Measurements from ENCODE around the gene PCSK6.

Gene PCSK6

DNA sequence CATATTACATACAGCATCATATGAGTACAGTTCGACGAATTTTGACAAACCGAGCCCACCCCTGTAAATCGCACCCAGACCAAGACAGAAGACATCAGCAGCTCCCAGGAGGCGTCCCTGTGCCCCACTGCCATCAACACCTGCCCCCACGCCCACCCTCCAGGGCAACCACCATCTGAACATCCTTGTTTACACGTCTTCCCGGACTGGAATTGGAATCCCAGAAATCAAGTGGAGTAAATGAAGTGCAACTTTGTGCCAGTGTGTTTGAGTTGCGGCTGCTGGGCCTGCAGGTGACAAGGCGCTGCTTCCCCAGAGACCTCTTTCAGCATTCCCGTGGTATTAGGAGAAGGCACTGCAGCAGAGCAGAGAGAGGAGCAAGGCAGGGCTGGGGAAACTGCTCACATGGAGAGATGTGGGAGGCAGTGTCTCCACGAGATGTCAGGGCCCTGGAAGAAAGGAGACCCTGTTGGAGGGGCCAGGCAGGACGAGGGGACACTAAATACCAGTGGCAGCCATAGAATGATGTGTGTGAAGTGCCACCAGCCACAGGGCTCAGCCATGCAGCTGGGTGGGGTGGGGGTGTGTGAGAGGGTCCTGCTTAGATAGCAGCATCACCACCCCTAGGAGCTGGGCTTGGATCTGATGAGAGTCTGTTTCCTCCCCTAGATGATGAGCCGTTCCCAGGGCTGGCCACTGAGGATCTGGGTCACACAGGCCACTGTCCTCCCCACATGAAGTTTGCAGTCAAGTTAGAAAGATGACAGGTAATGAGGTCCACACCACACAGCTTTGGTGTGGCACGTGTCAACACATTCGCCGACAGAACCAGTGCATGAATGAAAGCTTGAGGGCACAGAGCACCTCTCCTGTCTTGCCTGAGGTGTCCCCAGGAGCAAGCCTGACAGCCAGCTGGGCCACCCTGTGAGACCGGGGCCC lies 33.4 kb upstream of the PCSK6 start:
- no peak for DNase-seq

DNA sequence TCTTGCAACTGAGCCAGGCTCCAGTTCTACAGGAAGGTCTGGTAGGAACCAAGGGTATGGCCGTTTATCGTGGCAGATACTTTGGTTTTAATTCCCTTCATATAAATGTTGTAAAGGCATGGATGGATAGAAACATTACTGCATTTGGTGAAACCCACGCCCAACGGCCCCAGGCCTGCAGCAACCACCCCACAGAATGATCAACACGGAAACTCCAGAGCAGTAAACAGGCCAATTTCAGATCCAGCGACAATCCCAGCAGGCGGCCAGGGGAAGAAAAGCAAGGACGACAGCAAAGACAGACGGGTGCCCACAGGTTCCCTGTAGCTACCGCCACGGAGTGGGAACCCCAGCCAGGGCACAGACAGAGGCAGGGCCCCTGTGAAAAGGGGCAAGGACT lies 32.6 kb upstream of the PCSK6 start:
- DNase-seq = no peak

- DNase-seq = no peak
These were observed 32.1 kb upstream of the PCSK6 start for GRCh38 chr15:101521591-101521990.

GRCh38 chr15:101521069-101521468 lies 31.6 kb upstream of the PCSK6 start:
- no peak for DNase-seq

DNA sequence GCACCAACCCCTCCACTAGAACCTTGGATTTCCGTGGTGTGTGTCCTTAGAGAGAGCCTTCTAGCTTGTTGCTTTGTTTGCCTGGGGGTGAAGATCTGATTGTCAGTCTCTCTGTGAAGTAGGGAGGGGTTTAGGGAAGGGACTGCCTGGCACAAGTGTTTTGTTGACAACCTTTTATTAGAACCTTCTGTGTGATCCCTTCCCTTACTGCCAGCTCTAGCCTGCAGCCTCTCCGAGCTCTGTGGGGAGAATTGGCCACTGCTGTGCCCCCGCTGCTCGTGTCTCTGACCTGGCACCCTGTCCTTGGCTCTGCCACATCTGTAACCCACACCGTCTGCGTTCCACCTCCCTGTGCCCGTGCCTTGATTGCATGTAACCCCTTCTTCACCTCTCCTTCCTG lies 30.9 kb upstream of the PCSK6 start:
- DNase-seq = no peak

DNA sequence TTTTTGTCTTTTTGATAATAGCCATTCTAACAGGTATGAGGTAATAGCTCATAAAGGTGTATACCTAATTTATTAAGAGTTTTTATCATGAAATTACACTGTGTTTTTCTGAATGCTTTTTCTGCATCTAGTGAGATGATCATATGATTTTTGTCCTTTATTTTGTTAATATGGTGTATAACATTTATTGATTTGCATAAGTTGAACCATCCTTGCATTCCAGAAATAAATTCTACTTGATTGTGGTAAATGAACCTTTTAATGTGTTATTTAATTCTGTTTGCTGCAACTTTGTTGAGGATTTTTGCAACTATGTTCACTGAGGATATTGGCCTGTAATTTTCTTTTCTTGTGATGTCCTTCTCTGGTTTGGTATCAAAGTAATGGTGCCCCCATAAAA lies 28.0 kb upstream of the PCSK6 start:
- DNase-seq = no peak

GRCh38 chr15:101514318-101514717 lies 24.8 kb upstream of the PCSK6 start:
- DNase-seq = no peak

- no peak for DNase-seq
These were observed 22.2 kb upstream of the PCSK6 start for GRCh38 chr15:101511717-101512116.

DNA sequence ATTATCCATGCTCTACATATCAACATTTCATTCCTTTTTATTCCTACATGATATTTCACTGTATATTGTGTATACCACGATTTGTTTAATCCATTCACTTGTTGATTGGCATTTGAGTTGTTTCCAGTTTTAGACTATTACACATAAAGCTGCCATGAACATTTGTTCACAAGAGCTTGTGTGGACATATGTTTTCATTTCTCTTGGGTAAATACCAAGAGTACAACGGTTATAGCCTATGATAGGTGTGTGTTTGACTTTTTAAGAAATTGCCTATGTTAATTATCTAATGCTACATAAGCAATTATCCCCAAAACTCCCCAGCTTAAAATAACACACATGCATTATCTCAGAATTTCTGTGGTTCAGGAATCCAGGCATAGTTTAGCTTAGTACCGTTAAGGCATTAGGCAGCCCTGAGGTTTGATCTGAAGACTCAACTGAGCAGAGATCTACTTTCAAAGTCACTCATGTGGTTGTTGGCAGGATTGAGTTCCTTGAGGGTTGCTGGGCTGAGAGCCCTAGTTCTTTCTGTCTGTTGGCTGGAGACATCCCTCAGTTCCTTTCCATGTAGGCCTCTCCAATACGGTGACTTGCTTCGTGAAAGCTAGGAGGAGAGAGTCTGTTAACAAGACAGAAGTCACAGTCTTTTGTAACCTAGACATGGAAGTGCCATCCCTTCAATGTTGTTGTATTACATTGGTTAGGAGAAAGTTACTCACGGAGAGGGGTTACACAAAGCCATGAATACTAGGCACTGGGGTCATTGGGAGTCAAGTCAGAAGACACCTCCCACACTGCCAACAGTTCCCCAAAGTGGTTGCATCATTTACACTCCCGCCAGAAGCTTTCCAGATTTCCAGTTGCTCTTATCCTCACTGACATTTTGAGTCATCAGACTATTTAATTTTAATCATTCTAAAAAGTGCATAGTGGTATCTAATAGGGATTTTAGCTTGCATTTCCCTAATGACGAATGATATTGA lies 21.0 kb upstream of the PCSK6 start:
- DNase-seq = no peak

DNA sequence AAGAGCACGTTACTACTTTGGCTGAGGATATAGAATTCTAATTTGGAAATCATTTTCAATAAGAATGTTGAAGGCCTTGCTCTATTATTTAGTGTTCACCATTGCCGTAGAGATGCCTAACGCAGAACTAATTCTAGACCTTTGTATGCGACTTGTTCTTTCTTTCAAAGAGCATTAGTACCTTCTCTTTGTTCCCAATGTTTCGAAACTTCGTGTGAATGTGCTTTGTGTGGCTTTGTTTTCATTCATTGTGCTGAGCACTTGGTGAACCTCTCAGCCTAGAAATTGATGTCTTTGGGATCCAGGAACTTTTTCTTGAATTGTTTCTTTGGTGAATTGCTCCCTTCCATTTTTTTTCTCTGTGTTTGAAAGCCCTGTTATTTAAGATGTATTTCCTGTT lies 19.8 kb upstream of the PCSK6 start:
- DNase-seq = no peak

GRCh38 chr15:101506491-101506890 lies 17.0 kb upstream of the PCSK6 start:
- DNase-seq = no peak

GRCh38 chr15:101505610-101506337 lies 16.3 kb upstream of the PCSK6 start:
- no peak for DNase-seq

DNA sequence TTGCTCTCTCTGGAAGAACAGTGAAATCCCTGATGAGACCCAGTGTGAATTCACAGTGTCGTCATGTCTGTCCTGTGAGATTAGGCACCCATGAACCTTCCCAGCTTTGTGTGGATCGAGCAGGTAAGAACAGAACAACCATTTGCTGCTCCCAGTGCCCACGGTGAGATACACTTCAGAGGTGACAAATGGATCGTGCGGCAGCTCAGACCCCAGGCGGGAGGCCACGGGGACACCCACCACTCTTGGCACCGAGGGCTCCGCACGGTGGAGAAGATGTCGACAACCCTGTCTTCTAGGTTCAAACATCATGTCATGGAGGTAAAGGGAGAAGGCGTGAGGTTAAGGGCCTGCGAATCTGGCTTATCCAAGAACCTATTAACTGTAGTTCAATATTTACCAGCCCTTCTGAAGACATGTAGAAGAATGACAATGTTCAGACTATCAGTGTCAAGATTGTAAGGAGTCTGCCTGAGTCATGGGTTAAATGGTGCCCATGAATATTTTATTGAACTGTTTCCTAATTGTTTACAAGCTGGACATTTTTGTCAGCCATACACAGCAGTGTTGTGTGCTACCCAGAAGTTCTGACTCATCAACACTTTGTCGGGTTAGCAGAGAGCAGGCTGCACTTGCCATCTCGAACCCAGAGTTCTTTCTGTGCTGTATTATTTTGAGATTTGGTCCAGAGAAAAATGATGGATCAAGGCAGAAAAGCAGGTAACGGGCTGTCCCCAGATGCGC lies 15.5 kb upstream of the PCSK6 start:
- DNase-seq = no peak

GRCh38 chr15:101504373-101504772 lies 14.9 kb upstream of the PCSK6 start:
- DNase-seq = no peak

DNA sequence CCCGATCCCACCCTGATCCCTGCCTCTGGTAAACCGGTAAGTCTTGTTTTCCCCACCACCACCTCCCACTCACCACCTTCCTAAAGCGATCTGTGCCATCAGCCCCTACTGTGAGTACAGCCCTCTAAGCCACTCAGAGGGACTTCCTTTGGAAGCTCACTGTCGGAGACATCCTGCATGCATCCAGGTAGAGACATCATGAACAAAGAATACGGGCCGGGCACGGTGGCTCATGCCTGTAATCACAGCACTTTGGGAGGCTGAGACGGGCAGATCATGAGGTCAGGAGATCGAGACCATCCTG lies 13.7 kb upstream of the PCSK6 start:
- DNase-seq = no peak

DNA sequence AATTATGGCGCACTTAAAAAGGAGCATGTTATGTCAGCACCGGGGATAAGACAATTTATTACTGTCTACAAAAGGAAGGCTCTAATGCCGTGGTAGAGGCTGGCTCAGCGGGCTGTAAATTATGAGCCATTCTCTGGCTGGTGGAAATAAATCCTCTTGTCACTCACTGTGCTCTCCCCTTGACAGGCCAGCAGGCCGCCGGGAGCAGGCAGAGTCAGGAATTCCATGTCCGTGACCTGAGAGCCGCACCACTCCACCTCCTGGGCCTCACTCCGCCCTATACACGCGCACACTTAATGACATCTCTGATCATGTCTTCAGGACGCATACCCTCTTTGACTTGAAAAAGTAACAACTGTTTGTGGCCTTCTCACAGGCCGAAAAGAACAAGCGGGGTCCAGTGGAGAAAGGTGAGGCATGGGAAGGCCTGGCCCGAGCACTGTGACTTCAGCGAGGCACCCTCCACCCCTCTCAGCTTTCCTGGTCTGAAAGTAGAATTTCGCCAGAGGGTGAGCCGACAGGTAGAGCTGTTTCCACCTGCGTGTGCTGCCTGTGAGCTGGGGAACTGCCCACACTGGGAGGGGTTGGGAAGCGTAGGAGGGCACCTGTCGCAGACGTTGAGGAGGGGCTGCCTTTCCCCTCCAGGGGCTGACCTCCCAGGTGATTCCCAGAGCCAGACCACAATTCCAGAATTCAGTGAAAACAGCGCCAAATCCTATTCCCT lies 13.2 kb upstream of the PCSK6 start:
- peak; percentile 22 for DNase-seq

- DNase-seq = peak; percentile 75
These were observed 12.3 kb upstream of the PCSK6 start for GRCh38 chr15:101501703-101502373.

DNA sequence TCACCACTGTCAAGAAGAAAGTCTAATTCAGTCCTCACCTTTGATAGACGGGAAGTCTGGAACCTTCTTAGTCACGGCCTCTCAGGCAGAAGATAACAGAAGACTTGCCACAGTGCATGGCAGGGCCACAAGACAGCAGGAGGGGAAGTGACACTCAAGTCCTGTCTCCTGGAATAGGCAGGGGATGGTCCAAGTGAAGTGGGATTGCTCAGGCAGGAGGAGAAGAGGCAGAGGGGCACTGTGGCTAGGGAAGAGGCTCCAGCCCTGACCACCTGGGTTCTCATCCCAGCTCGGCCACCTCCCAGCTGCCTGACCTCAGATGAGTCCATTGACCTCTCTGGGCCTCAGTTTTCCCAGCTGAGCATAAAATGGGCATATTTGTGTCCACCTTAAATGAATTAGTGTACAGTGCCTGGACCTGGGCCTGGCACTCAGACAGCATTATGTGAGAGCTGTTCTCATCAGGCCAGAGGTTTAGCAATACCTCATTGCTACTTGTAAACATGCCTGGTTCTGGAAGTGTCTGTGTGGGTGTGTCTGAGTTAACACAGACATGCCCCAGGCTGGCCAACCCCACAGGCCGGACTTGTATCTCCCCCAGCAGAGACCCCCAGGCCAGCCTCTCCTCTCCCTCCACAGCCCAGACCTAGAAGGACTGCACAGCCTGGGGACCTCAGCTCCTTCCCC lies 11.5 kb upstream of the PCSK6 start:
- no peak for DNase-seq

GRCh38 chr15:101499863-101500713 lies 10.6 kb upstream of the PCSK6 start:
- DNase-seq = peak; percentile 51
